Thyroid gland (tissue), 4 donors: Measurements from ENCODE around the gene SLC13A3. TPM values are rescaled to one million over a fixed set of nuclear protein-coding genes. Genes with fewer than 3 reads are reported as not detected.

ENCODE experiments used
- DNase-seq, 2 donors: peaks; one replicate each; pipeline ENCODE4 v3.0.0-alpha.2; 2019
- H3K27ac ChIP-seq, 3 donors: fragments of 200-600 bp; sonication (generic); 1 replicate in 2 of 3; 2 replicates in 1 of 3; pipeline ENCODE4 v1.5.1; 2016 to 2019; ENCODE audit warnings: mild to moderate bottlenecking in 1 of 3, moderate library complexity in 1 of 3
- H3K27me3 ChIP-seq: fragments of 200-600 bp; sonication (generic); one replicate; pipeline ENCODE4 v1.5.1; 2019
- H3K36me3 ChIP-seq, 2 donors: fragments of 200-600 bp; sonication (generic); one replicate each; pipeline ENCODE4 v1.5.1; 2016 to 2019
- H3K4me1 ChIP-seq, 2 donors: fragments of 200-600 bp; sonication (generic); one replicate each; pipeline ENCODE4 v1.5.1; 2017 to 2019
- H3K4me3 ChIP-seq, 3 donors: fragments of 200-600 bp; sonication (generic); replicated peaks in 1 of 3; 1 replicate in 2 of 3; 2 replicates in 1 of 3; pipeline ENCODE4 v1.5.1; 2016; ENCODE audit warnings: mild to moderate bottlenecking in 1 of 3
- H3K9me3 ChIP-seq: fragments of 200-600 bp; sonication (generic); one replicate; pipeline ENCODE4 v1.5.1; 2017
- POLR2A ChIP-seq, 2 donors: fragments of 450-650 bp; IDR thresholded peaks; one replicate each; pipeline ENCODE4 v1.6.1; 2017; ENCODE audit warnings: antibody characterized with exemption in 2 of 2, mild to moderate bottlenecking in 2 of 2, moderate library complexity in 1 of 2
- WGBS, 2 donors: methylation state at CpG; one replicate each; pipeline ENCODE4 v1.1.5; 2017; 5-methylcytosine and 5-hydroxymethylcytosine counted together
- intact Hi-C: fragments of 100-400 bp; cut with DNase I; formaldehyde crosslinking; loops from one replicate; pipeline ENCODE4 v1.15.1; 2023
- total RNA-seq, 4 donors: library from RNA; depleted of rRNA; stranded (reverse); fragments of >200 nt; gene quantifications; one replicate each; pipeline ENCODE4 v1.2.3, GENCODE V29; 2016
- TF ChIP-seq, protein P1 (sequence below), 6 experiments: fragments of 200-600 bp in 3 of 6; fragments of 450-650 bp in 3 of 6; sonication (generic) in 3 of 6; IDR thresholded peaks; one replicate each; pipeline ENCODE4 v1.5.1; 2016 to 2019; ENCODE audit warnings: antibody characterized with exemption in 6 of 6, mild to moderate bottlenecking in 2 of 6, inconsistent platforms in 1 of 6, moderate library complexity in 1 of 6

The SLC13A3 gene
- total RNA-seq, 4 donors from 2014 or later = 1.8 to 4.2 (median 2.1) TPM

DNA sequence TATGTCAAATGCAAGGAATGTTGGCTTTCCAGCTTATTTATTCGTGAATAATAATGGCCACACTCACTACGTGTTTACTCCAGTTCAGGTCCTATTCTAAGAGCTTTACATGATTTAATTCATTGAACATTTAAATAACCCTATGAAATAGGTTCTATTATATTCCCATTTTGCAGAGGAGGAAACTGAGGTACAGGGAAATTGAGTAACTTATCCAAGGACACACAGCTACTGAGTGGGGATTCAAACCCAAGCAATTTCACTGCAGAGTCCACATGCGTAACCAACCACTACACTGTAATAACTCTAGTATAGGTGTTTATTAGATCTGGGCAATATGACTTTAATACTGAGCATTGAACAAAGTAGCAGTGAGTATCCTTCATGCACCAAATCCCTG, 12.3 kb upstream of the SLC13A3 start:
- intact Hi-C loops = no loop called here
- no peak overlapping the region for H3K4me3 ChIP-seq
- H3K4me1 ChIP-seq = no peaks in the 10 kb centered on the region
- H3K27ac ChIP-seq = no peak overlapping the region
- H3K36me3 ChIP-seq = no peaks in the 10 kb centered on the region
- no peaks in the 10 kb centered on the region for H3K27me3 ChIP-seq
- WGBS, 2 donors = 97 to 98% methylated on average over 3 of the region's 3 CpGs
- TF ChIP-seq, protein P1, sequence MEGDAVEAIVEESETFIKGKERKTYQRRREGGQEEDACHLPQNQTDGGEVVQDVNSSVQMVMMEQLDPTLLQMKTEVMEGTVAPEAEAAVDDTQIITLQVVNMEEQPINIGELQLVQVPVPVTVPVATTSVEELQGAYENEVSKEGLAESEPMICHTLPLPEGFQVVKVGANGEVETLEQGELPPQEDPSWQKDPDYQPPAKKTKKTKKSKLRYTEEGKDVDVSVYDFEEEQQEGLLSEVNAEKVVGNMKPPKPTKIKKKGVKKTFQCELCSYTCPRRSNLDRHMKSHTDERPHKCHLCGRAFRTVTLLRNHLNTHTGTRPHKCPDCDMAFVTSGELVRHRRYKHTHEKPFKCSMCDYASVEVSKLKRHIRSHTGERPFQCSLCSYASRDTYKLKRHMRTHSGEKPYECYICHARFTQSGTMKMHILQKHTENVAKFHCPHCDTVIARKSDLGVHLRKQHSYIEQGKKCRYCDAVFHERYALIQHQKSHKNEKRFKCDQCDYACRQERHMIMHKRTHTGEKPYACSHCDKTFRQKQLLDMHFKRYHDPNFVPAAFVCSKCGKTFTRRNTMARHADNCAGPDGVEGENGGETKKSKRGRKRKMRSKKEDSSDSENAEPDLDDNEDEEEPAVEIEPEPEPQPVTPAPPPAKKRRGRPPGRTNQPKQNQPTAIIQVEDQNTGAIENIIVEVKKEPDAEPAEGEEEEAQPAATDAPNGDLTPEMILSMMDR (IDR thresholded peaks at IDR 0.05) = no peak
- no peak for TF ChIP-seq POLR2A (IDR thresholded peaks at IDR 0.05)
- no peaks in the 10 kb centered on the region for H3K9me3 ChIP-seq
- DNase-seq = no peak

DNA sequence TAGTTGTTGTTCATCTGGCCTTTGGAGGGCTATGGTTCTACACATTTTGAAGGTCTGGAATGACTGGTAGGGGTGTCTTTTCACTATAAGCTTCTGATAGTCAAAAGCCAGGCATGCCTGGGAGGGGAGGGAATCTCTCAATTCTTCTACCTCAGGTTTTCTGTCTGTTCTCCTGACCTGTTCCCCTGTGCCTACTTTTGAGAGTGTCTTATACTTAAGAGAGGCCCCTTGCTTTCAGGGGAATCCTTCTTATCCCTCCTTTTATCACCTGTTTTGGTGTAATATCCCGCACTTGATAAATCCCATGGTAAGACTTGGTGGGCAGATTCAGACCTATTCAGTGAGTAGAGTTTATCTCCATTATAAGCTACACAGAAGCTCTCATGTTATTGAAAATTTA, 10.4 kb upstream of the SLC13A3 start:
- no peak overlapping the region for H3K27ac ChIP-seq
- H3K27me3 ChIP-seq = no peaks in the 10 kb centered on the region
- TF ChIP-seq POLR2A (IDR thresholded peaks at IDR 0.05) = no peak
- TF ChIP-seq, protein P1 (IDR thresholded peaks at IDR 0.05) = no peak
- no peaks in the 10 kb centered on the region for H3K9me3 ChIP-seq
- no peaks in the 10 kb centered on the region for H3K36me3 ChIP-seq
- no peak overlapping the region for H3K4me3 ChIP-seq
- 98 to 100% methylated on average over 1 of the region's 1 CpG for WGBS, 2 donors
- DNase-seq = no peak
- H3K4me1 ChIP-seq = no peaks in the 10 kb centered on the region
- intact Hi-C loops = no loop called here

DNA sequence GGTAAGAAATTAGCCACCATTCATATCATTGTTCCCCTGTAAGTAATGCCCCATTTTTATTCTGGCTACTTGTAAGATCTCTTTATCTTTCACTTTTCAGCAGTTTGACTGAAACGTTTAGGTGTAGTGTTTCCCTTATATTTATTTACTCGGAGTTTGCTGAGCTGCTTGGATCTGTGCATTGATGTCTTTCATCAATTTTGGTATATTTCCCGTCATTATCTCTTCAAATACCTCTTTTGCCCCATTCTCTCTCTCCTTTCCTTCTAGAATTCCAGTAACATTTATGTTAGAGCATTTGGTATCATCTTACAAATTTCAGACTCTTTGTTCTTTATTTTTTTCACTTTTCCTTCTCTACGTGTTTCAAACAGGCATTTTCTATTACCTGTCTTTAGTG, 9.2 kb upstream of the SLC13A3 start:
- no peak for TF ChIP-seq POLR2A (IDR thresholded peaks at IDR 0.05)
- TF ChIP-seq, protein P1 (IDR thresholded peaks at IDR 0.05) = no peak
- Histone ChIP-seq H3K4me1 (no peaks in the 10 kb centered on the region), H3K36me3 (no peaks in the 10 kb centered on the region), H3K4me3 (no peak overlapping the region), H3K27ac (no peak overlapping the region), H3K27me3 (no peaks in the 10 kb centered on the region), H3K9me3 (no peaks in the 10 kb centered on the region)
- WGBS, 2 donors = 93 to 94% methylated on average over 4 of the region's 4 CpGs
- DNase-seq = no peak
- intact Hi-C loops = no loop called here

DNA sequence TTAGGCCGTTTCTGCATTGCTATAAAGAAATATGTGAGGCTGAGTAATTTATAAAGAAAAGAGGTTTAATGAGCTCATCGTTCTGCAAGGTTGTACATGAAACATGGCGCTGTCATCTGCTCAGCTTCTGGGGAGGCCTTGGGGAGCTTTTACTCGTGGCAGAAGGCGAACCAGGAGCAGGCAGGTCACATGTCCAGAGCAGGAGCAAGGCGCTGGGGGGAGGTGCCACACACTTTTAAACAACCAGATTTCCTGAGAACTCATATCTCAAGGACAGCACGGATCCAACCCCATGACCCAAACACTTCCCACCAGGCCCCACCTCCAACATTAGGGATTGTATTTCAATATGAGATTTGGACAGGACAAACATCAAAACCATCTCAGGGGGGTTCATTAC, 6.4 kb upstream of the SLC13A3 start:
- TF ChIP-seq, protein P1 (IDR thresholded peaks at IDR 0.05) = no peak
- no peak for TF ChIP-seq POLR2A (IDR thresholded peaks at IDR 0.05)
- H3K9me3 ChIP-seq = no peaks in the 10 kb centered on the region
- no peaks in the 10 kb centered on the region for H3K36me3 ChIP-seq
- intact Hi-C loops = no loop called here
- H3K4me1 ChIP-seq = no peaks in the 10 kb centered on the region
- WGBS, 2 donors = 76 to 81% methylated on average over 7 of the region's 7 CpGs
- H3K27ac ChIP-seq = no peak overlapping the region
- DNase-seq = no peak
- no peak overlapping the region for H3K4me3 ChIP-seq
- no peaks in the 10 kb centered on the region for H3K27me3 ChIP-seq

DNA sequence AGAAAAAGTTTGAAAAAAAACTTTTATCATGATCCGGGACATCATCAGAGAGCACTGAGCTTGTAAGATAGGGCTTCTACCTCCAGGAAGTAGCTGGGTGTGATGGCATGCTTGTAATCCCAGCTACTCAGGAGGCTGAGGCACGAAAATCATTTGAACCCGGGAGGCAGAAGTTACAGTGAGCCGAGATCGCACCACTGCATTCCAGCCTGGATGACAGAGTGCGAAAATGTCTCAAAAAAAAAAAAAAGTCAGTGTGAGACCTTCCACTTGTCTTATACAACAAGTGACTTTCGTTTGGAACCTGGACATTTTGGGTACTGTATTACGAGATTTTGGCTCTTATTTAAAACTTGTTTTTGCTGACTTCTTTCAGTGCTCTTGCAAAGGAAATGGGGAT, 5.9 kb upstream of the SLC13A3 start:
- intact Hi-C loops = no loop called here
- no peaks in the 10 kb centered on the region for H3K4me1 ChIP-seq

More for the DNA sequence above, 5.9 kb upstream of the SLC13A3 start:
- no peaks in the 10 kb centered on the region for H3K27me3 ChIP-seq
- H3K4me3 ChIP-seq = no peak overlapping the region
- 90 to 92% methylated on average over 8 of the region's 8 CpGs for WGBS, 2 donors
- DNase-seq = no peak
- no peak for TF ChIP-seq POLR2A (IDR thresholded peaks at IDR 0.05)
- TF ChIP-seq, protein P1 (IDR thresholded peaks at IDR 0.05) = no peak
- H3K9me3 ChIP-seq = no peaks in the 10 kb centered on the region
- no peak overlapping the region for H3K27ac ChIP-seq
- no peaks in the 10 kb centered on the region for H3K36me3 ChIP-seq
